Stimulated activated CD4-positive, alpha-beta T cell treated with anti-CD3 and anti-CD28 coated beads, TNF-alpha, amount 100 ng/mL, for 1 hour (primary cell): Measurements from ENCODE around the gene CDC45.

Experiments used
- DNase-seq, 3 donors: peaks; one replicate each; pipeline ENCODE4 v3.0.0-alpha.2; 2020; ENCODE audit warnings: low read depth in 3 of 3, low spot score in 1 of 3

CDC45 gene

GRCh38 chr22:19447330-19448075, 32.2 kb upstream of the CDC45 start, which contains the start of gene C22orf39:
C22orf39 (minus strand) TSS chr22:19447711; CDS start chr22:19447688, 23 bp downstream.
- peak; percentile 66 to 75 (median 72) for DNase-seq

- no peak for DNase-seq
Observed at GRCh38 chr22:19448076-19448607, 31.6 kb upstream of the CDC45 start.

GRCh38 chr22:19448739-19449421, 30.8 kb upstream of the CDC45 start:
- DNase-seq: no peak

- no peak for DNase-seq
Observed at GRCh38 chr22:19449422-19449767, 30.3 kb upstream of the CDC45 start.

- no peak for DNase-seq
Observed at GRCh38 chr22:19450363-19451175, 29.2 kb upstream of the CDC45 start.

- DNase-seq: no peak
Observed at GRCh38 chr22:19451570-19451969, 28.1 kb upstream of the CDC45 start.

GRCh38 chr22:19453718-19454117, 26.0 kb upstream of the CDC45 start:
- no peak for DNase-seq

- DNase-seq: no peak
Observed at GRCh38 chr22:19454156-19454555, 25.6 kb upstream of the CDC45 start.

- DNase-seq: no peak
Observed at GRCh38 chr22:19455033-19455432, 24.7 kb upstream of the CDC45 start.

- no peak for DNase-seq
Observed at GRCh38 chr22:19455585-19456370, 23.9 kb upstream of the CDC45 start.

GRCh38 chr22:19456541-19456940, 23.2 kb upstream of the CDC45 start:
- no peak for DNase-seq

- no peak for DNase-seq
Observed at GRCh38 chr22:19457828-19458428, 21.8 kb upstream of the CDC45 start.

- DNase-seq: no peak
Observed at GRCh38 chr22:19460036-19460435, 19.7 kb upstream of the CDC45 start.

GRCh38 chr22:19461506-19461905, 18.2 kb upstream of the CDC45 start:
- no peak for DNase-seq

GRCh38 chr22:19463008-19463407, 16.7 kb upstream of the CDC45 start:
- no peak for DNase-seq

GRCh38 chr22:19463491-19464469, 15.9 kb upstream of the CDC45 start:
- no peak for DNase-seq

GRCh38 chr22:19464546-19464945, 15.2 kb upstream of the CDC45 start:
- no peak for DNase-seq

GRCh38 chr22:19464975-19465374, 14.7 kb upstream of the CDC45 start:
- no peak for DNase-seq

- DNase-seq: no peak
Observed at GRCh38 chr22:19466126-19466716, 13.5 kb upstream of the CDC45 start.
